Testis (tissue), 2 donors: ENCODE data around the gene RNF44.

Experiments
- CTCF ChIP-seq, 3 experiments: fragments of 450-650 bp in 2 of 3; fragments of 200-600 bp in 1 of 3; sonication (generic) in 1 of 3; IDR thresholded peaks; one replicate each; pipeline ENCODE4 v1.5.1; 2016 to 2019; ENCODE audit warnings: antibody characterized with exemption in 3 of 3, mild to moderate bottlenecking in 2 of 3, moderate library complexity in 1 of 3
- POLR2A ChIP-seq: fragments of 450-650 bp; IDR thresholded peaks from one replicate; pipeline ENCODE4 v1.6.1; 2017; ENCODE audit warnings: antibody characterized with exemption, mild to moderate bottlenecking, moderate library complexity

- no peak for TF ChIP-seq POLR2A
- no peak for TF ChIP-seq CTCF (IDR thresholded peaks at IDR 0.05)
Observed at GRCh38 chr5:176492431-176492830, 44.8 kb downstream of the RNF44 start.
